ENCODE data around the gene ABR. TPM values are rescaled to one million over a fixed set of nuclear protein-coding genes. Genes with fewer than 3 reads are reported as not detected.

ABR gene
- total and polyA plus RNA-seq, 2 of the 13 experiments (the other 11 are each of a cell fraction or from before 2014, with no cell fraction given): 12.4 to 40.4 TPM

DNA sequence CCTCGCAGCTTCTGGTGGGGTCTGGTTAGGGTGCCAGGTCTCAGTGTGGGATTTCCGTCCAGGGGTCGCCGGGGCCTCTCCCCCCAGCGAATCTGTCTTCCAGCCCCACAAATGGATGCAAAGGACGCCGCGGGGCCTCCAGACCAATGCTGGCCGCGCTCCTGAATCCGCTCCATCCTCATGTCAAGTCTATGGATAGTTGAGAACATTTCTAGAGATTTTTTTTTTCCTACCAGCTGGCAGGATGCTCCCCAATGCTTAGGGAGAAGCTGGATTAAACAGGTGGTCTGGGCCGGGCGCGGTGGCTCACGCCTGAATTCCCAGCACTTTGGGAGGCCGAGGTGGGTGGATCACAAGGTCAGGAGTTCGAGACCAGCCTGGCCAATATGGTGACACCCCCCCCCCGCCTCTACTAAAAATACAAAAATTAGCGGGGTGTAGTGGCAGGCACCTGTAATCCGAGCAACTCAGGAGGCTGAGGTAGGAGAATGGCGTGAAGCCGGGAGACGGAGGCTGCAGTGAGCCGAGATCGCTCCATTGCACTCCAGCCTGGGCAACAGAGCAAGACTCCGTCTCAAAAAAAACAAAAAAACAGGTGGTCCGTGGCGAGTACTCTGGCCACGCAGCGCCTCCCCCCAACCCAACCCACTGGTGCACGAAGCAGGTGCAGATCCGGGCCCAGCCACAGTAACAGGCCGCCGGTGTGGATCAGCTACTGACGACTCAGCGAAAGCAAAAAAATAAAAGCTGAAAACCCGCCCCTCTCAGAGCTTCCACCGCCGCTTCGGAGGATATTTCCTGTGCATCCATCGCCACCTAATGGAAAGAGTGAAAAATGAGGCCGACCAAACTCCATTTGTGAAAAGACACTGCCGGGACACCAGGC, 199.1 kb downstream of the ABR start (continued):
- TF ChIP-seq, protein P1, sequence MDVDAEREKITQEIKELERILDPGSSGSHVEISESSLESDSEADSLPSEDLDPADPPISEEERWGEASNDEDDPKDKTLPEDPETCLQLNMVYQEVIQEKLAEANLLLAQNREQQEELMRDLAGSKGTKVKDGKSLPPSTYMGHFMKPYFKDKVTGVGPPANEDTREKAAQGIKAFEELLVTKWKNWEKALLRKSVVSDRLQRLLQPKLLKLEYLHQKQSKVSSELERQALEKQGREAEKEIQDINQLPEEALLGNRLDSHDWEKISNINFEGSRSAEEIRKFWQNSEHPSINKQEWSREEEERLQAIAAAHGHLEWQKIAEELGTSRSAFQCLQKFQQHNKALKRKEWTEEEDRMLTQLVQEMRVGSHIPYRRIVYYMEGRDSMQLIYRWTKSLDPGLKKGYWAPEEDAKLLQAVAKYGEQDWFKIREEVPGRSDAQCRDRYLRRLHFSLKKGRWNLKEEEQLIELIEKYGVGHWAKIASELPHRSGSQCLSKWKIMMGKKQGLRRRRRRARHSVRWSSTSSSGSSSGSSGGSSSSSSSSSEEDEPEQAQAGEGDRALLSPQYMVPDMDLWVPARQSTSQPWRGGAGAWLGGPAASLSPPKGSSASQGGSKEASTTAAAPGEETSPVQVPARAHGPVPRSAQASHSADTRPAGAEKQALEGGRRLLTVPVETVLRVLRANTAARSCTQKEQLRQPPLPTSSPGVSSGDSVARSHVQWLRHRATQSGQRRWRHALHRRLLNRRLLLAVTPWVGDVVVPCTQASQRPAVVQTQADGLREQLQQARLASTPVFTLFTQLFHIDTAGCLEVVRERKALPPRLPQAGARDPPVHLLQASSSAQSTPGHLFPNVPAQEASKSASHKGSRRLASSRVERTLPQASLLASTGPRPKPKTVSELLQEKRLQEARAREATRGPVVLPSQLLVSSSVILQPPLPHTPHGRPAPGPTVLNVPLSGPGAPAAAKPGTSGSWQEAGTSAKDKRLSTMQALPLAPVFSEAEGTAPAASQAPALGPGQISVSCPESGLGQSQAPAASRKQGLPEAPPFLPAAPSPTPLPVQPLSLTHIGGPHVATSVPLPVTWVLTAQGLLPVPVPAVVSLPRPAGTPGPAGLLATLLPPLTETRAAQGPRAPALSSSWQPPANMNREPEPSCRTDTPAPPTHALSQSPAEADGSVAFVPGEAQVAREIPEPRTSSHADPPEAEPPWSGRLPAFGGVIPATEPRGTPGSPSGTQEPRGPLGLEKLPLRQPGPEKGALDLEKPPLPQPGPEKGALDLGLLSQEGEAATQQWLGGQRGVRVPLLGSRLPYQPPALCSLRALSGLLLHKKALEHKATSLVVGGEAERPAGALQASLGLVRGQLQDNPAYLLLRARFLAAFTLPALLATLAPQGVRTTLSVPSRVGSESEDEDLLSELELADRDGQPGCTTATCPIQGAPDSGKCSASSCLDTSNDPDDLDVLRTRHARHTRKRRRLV (CRISPR knock-in tag; IDR thresholded peaks at IDR 0.05): no peak
- TF ChIP-seq, protein P2, sequence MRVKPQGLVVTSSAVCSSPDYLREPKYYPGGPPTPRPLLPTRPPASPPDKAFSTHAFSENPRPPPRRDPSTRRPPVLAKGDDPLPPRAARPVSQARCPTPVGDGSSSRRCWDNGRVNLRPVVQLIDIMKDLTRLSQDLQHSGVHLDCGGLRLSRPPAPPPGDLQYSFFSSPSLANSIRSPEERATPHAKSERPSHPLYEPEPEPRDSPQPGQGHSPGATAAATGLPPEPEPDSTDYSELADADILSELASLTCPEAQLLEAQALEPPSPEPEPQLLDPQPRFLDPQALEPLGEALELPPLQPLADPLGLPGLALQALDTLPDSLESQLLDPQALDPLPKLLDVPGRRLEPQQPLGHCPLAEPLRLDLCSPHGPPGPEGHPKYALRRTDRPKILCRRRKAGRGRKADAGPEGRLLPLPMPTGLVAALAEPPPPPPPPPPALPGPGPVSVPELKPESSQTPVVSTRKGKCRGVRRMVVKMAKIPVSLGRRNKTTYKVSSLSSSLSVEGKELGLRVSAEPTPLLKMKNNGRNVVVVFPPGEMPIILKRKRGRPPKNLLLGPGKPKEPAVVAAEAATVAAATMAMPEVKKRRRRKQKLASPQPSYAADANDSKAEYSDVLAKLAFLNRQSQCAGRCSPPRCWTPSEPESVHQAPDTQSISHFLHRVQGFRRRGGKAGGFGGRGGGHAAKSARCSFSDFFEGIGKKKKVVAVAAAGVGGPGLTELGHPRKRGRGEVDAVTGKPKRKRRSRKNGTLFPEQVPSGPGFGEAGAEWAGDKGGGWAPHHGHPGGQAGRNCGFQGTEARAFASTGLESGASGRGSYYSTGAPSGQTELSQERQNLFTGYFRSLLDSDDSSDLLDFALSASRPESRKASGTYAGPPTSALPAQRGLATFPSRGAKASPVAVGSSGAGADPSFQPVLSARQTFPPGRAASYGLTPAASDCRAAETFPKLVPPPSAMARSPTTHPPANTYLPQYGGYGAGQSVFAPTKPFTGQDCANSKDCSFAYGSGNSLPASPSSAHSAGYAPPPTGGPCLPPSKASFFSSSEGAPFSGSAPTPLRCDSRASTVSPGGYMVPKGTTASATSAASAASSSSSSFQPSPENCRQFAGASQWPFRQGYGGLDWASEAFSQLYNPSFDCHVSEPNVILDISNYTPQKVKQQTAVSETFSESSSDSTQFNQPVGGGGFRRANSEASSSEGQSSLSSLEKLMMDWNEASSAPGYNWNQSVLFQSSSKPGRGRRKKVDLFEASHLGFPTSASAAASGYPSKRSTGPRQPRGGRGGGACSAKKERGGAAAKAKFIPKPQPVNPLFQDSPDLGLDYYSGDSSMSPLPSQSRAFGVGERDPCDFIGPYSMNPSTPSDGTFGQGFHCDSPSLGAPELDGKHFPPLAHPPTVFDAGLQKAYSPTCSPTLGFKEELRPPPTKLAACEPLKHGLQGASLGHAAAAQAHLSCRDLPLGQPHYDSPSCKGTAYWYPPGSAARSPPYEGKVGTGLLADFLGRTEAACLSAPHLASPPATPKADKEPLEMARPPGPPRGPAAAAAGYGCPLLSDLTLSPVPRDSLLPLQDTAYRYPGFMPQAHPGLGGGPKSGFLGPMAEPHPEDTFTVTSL (CRISPR knock-in tag; IDR thresholded peaks at IDR 0.05; ENCODE audit: borderline replicate concordance): no peak
- TF ChIP-seq PTBP1 (IDR thresholded peaks at IDR 0.05; ENCODE audit: low read depth, low read length, poor library complexity, severe bottlenecking) (no peak), HHEX (CRISPR knock-in tag; IDR thresholded peaks at IDR 0.05) (no peak), ZNF660 (CRISPR knock-in tag; IDR thresholded peaks at IDR 0.05; ENCODE audit: borderline replicate concordance, low read depth) (no peak), ZNF75D (CRISPR knock-in tag; IDR thresholded peaks at IDR 0.05; ENCODE audit: borderline replicate concordance) (no peak), GLI4 (CRISPR knock-in tag; IDR thresholded peaks at IDR 0.05; ENCODE audit: borderline replicate concordance) (no peak), MED1 (CRISPR knock-in tag; IDR thresholded peaks at IDR 0.05) (no peak), ZMYM3 (CRISPR knock-in tag; IDR thresholded peaks at IDR 0.05) (peak; percentile 72), ZSCAN29 (CRISPR knock-in tag; conservative IDR thresholded peaks at IDR 0.05) (0 out of 2 replicates have a peak, but pooled peaks have one; percentile 69), ZNF7 (CRISPR knock-in tag; IDR thresholded peaks at IDR 0.05) (no peak), MATR3 (CRISPR knock-in tag; IDR thresholded peaks at IDR 0.05) (no peak), ZNF772 (CRISPR knock-in tag; IDR thresholded peaks at IDR 0.05) (no peak), TBX2 (CRISPR knock-in tag; IDR thresholded peaks at IDR 0.05; ENCODE audit: borderline replicate concordance) (no peak; the same call in 1 of the 2 replicates), ZNF780A (CRISPR knock-in tag; IDR thresholded peaks at IDR 0.05) (no peak), ZNF30 (CRISPR knock-in tag; IDR thresholded peaks at IDR 0.05) (no peak)
- TF ChIP-seq, protein P3, sequence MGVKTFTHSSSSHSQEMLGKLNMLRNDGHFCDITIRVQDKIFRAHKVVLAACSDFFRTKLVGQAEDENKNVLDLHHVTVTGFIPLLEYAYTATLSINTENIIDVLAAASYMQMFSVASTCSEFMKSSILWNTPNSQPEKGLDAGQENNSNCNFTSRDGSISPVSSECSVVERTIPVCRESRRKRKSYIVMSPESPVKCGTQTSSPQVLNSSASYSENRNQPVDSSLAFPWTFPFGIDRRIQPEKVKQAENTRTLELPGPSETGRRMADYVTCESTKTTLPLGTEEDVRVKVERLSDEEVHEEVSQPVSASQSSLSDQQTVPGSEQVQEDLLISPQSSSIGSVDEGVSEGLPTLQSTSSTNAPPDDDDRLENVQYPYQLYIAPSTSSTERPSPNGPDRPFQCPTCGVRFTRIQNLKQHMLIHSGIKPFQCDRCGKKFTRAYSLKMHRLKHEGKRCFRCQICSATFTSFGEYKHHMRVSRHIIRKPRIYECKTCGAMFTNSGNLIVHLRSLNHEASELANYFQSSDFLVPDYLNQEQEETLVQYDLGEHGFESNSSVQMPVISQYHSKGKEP (CRISPR knock-in tag; IDR thresholded peaks at IDR 0.05): no peak
